Measurements from ENCODE around the gene UBD. TPM values are rescaled to one million over a fixed set of nuclear protein-coding genes. Genes with fewer than 3 reads are reported as not detected.

Gene UBD
- total and polyA plus RNA-seq, 10 of the 15 experiments (the other 5 are each of a cell fraction or from before 2014, with no cell fraction given): 23.4 to 101 (median 35.7) TPM

GRCh38 chr6:29597184-29597583 lies 37.7 kb upstream of the UBD start (continued):
- TF ChIP-seq NRF1 (conservative IDR thresholded peaks at IDR 0.05; ENCODE audit: low read depth, low read length) (no peak), MAX (IDR thresholded peaks at IDR 0.05; ENCODE audit: low read depth, low read length) (no peak)

- no peaks in the 10 kb centered on the region for H3K79me2 ChIP-seq (ENCODE audit: control insufficient read depth, insufficient read depth, low read length)
- H3K27me3 ChIP-seq (replicated peaks in 1 of 2; ENCODE audit: control insufficient read depth in 2 of 2, insufficient read depth in 2 of 2, low read length in 1 of 2): no peaks in the 10 kb centered on the region
- H2AFZ ChIP-seq (ENCODE audit: control insufficient read depth, low read depth, low read length): no peak overlapping the region
- intact Hi-C loops (cut with micrococcal nuclease; ENCODE audit: unreplicated experiment): no loop called here
- H3K4me1 ChIP-seq (ENCODE audit: control insufficient read depth, insufficient read depth, low read length): no peaks in the 10 kb centered on the region
- H3K4me3 ChIP-seq: no peak overlapping the region
- H3K36me3 ChIP-seq (ENCODE audit: control insufficient read depth in 2 of 2, insufficient read depth in 2 of 2, low read length in 1 of 2): no peaks in the 10 kb centered on the region
- ATAC-seq: no peak
- no peak for FAIRE-seq
- no peak for DNase-seq (ENCODE audit: low read depth, low spot score)
- in situ Hi-C loops (cut with MboI): loop anchor here (10.0 kb wide), 1 partner anchor 902 kb away; no protein-coding TSS in a partner anchor
- ChIA-PET POLR2A (no interaction called here), RAD21 (ENCODE audit: unreplicated experiment) (no interaction called here), SMC1A (ENCODE audit: uncharacterized antibody, unreplicated experiment) (no interaction called here), CTCF (interaction anchor here (0.6 to 1.3 kb wide), 3 partner anchors 21 to 525 kb away, joined by 3 read pairs; no protein-coding TSS in a partner anchor)
- no TSS peak for BruUV-seq (replicated peaks)
- H3K9me3 ChIP-seq (replicated peaks; ENCODE audit: control insufficient read depth, insufficient read depth, low read length): no peaks in the 10 kb centered on the region
- no peak overlapping the region for H3K9ac ChIP-seq (ENCODE audit: control insufficient read depth, insufficient read depth, low read length)
- H4K20me1 ChIP-seq (ENCODE audit: control insufficient read depth, insufficient read depth): no peaks in the 10 kb centered on the region
- no peak overlapping the region for H3K4me2 ChIP-seq (ENCODE audit: control insufficient read depth, insufficient read depth)
- TF ChIP-seq SUZ12 (IDR thresholded peaks at IDR 0.05; ENCODE audit: unreplicated experiment) (no peak), ZBTB11 (CRISPR knock-in tag; IDR thresholded peaks at IDR 0.05) (no peak), E2F8 (IDR thresholded peaks at IDR 0.05; ENCODE audit: low read depth, partially characterized antibody) (no peak), NRF1 (conservative IDR thresholded peaks at IDR 0.05; ENCODE audit: low read depth, low read length) (no peak), SMC3 (IDR thresholded peaks at IDR 0.05; ENCODE audit: borderline replicate concordance, low read length) (no peak), SMAD1 (IDR thresholded peaks at IDR 0.05; ENCODE audit: low read depth, partially characterized antibody) (no peak), PKNOX1 (IDR thresholded peaks at IDR 0.05) (no peak), FOXM1 (IDR thresholded peaks at IDR 0.05; ENCODE audit: low read depth, low read length) (no peak), JUND (IDR thresholded peaks at IDR 0.05; ENCODE audit: low read depth, low read length) (no peak), SPI1 (IDR thresholded peaks at IDR 0.05; ENCODE audit: borderline replicate concordance, insufficient read depth, low read depth, low read length) (no peak)
- WGBS (ENCODE audit: insufficient coverage, insufficient replicate concordance, low lambda C conversion rate, missing lambda C conversion rate): 43% methylated on average over 6 of the region's 6 CpGs
- no peak overlapping the region for H3K27ac ChIP-seq (ENCODE audit: control insufficient read depth, insufficient read depth)
These were observed 36.9 kb upstream of the UBD start for GRCh38 chr6:29596381-29596900.

All from GM12878 (cell line).